DOHH2 (cell line): ENCODE results near the gene PLEKHM3.

Experiments
- H3F3A ChIP-seq: fragments of 200-600 bp; sonication (generic), shearing (Covaris generic); 2 replicates; pipeline ENCODE4 v1.6.0; 2016; ENCODE audit warnings: antibody characterized with exemption, mild to moderate bottlenecking; ENCODE audit not compliant: control insufficient read depth, insufficient read depth
- H3K27ac ChIP-seq: fragments of 200-600 bp; sonication (generic); 2 replicates; pipeline ENCODE4 v1.5.1; 2014; ENCODE audit warnings: low read depth, mild to moderate bottlenecking, low read length, moderate library complexity
- H3K27me3 ChIP-seq: fragments of 200-600 bp; sonication (generic); 2 replicates; pipeline ENCODE4 v1.6.1; 2014; ENCODE audit warnings: mild to moderate bottlenecking, low read length, mixed read lengths; ENCODE audit not compliant: control insufficient read depth
- H3K36me3 ChIP-seq: fragments of 200-600 bp; sonication (generic); 2 replicates; pipeline ENCODE4 v1.6.1; 2014; ENCODE audit warnings: mild to moderate bottlenecking, low read length, moderate library complexity, mixed read lengths; ENCODE audit not compliant: control insufficient read depth
- H3K4me1 ChIP-seq: fragments of 200-600 bp; sonication (generic); 2 replicates; pipeline ENCODE4 v1.6.1; 2014; ENCODE audit warnings: mild to moderate bottlenecking, low read length, mixed read lengths; ENCODE audit not compliant: control insufficient read depth
- H3K4me2 ChIP-seq: fragments of 200-600 bp; sonication (generic); 2 replicates; pipeline ENCODE4 v1.6.0; 2014; ENCODE audit warnings: mild to moderate bottlenecking, low read length, moderate library complexity
- H3K4me3 ChIP-seq: fragments of 200-600 bp; sonication (generic); 2 replicates; pipeline ENCODE4 v1.5.1; 2014; ENCODE audit warnings: mild to moderate bottlenecking, low read length, mixed read lengths
- H3K79me2 ChIP-seq: fragments of 200-600 bp; sonication (generic); 2 replicates; pipeline ENCODE4 v1.6.1; 2014; ENCODE audit warnings: mild to moderate bottlenecking, low read length, mixed read lengths; ENCODE audit not compliant: control insufficient read depth
- H3K9me2 ChIP-seq: fragments of 200-600 bp; sonication (generic); replicated peaks from 2 replicates; pipeline ENCODE4 v1.6.1; 2014; ENCODE audit warnings: mild to moderate bottlenecking, low read length, mixed read lengths; ENCODE audit not compliant: control insufficient read depth
- H3K9me3 ChIP-seq: fragments of 200-600 bp; sonication (generic); 2 replicates; pipeline ENCODE4 v1.6.1; 2014; ENCODE audit warnings: antibody characterized with exemption, low read length, mixed read lengths; ENCODE audit not compliant: control insufficient read depth, insufficient read depth
- H4K20me1 ChIP-seq: fragments of 200-600 bp; sonication (generic); 2 replicates; pipeline ENCODE4 v1.6.0; 2014; ENCODE audit warnings: low read depth, mild to moderate bottlenecking, antibody characterized with exemption, low read length, moderate library complexity; ENCODE audit not compliant: control insufficient read depth, insufficient read depth
- EZH2phosphoT487 ChIP-seq: fragments of 200-600 bp; sonication (generic); IDR thresholded peaks from 2 replicates; pipeline ENCODE4 v1.6.1; 2017; ENCODE audit warnings: borderline replicate concordance, mild to moderate bottlenecking, antibody characterized with exemption, low read length, moderate library complexity, mixed read lengths
- TF ChIP-seq, protein P1 (sequence below): fragments of 200-600 bp; sonication (generic); IDR thresholded peaks from one replicate; pipeline ENCODE4 v1.5.1; 2014; ENCODE audit warnings: antibody characterized with exemption, mild to moderate bottlenecking, low read depth, low read length; ENCODE audit not compliant: poor library complexity, severe bottlenecking

PLEKHM3 gene

DNA sequence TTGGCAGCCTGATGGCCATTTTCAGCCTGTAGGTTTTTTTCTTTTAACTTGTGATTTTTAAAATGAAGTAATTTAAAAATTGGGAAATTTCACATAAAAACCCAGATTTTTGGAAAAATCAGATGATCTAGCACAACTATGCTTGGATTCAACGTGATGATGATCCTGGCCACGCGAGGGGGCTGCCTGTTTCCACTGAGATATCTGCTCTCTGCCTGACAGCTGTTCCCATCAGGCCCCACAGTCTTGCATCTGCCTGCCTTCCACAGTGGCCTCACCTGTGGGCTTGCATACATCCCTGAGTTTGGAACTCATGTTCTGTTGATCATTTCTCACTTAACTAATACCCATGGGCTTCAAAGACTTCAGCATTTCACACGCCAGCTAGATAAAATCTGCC lies 163.5 kb downstream of the PLEKHM3 start:
- Histone ChIP-seq H3K9me2 (no peaks in the 10 kb centered on the region), H3K9me3 (no peaks in the 10 kb centered on the region), H3K27ac (no peak overlapping the region), H3K36me3 (no peaks in the 10 kb centered on the region), H3K4me3 (no peak overlapping the region), H3K27me3 (no peaks in the 10 kb centered on the region), H3K79me2 (no peaks in the 10 kb centered on the region), H3K4me1 (no peaks in the 10 kb centered on the region), H3F3A (no peaks in the 10 kb centered on the region), H3K4me2 (no peak overlapping the region), H4K20me1 (no peaks in the 10 kb centered on the region)
- TF ChIP-seq EZH2phosphoT487 = no peak
- TF ChIP-seq, protein P1, sequence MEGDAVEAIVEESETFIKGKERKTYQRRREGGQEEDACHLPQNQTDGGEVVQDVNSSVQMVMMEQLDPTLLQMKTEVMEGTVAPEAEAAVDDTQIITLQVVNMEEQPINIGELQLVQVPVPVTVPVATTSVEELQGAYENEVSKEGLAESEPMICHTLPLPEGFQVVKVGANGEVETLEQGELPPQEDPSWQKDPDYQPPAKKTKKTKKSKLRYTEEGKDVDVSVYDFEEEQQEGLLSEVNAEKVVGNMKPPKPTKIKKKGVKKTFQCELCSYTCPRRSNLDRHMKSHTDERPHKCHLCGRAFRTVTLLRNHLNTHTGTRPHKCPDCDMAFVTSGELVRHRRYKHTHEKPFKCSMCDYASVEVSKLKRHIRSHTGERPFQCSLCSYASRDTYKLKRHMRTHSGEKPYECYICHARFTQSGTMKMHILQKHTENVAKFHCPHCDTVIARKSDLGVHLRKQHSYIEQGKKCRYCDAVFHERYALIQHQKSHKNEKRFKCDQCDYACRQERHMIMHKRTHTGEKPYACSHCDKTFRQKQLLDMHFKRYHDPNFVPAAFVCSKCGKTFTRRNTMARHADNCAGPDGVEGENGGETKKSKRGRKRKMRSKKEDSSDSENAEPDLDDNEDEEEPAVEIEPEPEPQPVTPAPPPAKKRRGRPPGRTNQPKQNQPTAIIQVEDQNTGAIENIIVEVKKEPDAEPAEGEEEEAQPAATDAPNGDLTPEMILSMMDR = no peak

DNA sequence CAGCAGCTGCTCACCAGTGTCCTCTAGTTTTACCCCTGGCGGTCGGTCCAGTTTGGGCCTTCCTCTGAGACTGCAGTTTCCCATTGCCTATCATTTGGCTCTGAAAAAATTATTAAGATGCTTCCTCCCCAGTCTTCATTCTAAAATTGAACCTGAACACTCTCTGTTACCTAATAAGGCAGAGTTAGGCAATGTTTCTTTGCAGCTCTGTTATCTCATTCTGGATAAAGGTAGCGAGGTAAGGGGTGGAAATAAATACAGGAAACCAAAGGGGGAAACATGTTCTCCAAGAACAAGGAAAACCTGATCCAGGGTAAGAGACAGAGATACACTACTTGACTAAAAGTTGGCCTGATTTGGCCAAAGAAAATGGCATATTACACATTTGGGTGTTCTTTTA lies 164.6 kb downstream of the PLEKHM3 start:
- no peak for TF ChIP-seq EZH2phosphoT487
- TF ChIP-seq, protein P1 = no peak
- H3K27ac ChIP-seq = no peak overlapping the region
- no peaks in the 10 kb centered on the region for H3K9me2 ChIP-seq
- no peaks in the 10 kb centered on the region for H3K27me3 ChIP-seq
- H3K36me3 ChIP-seq = no peaks in the 10 kb centered on the region
- H3K79me2 ChIP-seq = no peaks in the 10 kb centered on the region
- no peaks in the 10 kb centered on the region for H3K9me3 ChIP-seq
- no peak overlapping the region for H3K4me2 ChIP-seq
- no peak overlapping the region for H3K4me3 ChIP-seq
- no peaks in the 10 kb centered on the region for H3F3A ChIP-seq
- no peaks in the 10 kb centered on the region for H4K20me1 ChIP-seq
- H3K4me1 ChIP-seq = no peaks in the 10 kb centered on the region

DNA sequence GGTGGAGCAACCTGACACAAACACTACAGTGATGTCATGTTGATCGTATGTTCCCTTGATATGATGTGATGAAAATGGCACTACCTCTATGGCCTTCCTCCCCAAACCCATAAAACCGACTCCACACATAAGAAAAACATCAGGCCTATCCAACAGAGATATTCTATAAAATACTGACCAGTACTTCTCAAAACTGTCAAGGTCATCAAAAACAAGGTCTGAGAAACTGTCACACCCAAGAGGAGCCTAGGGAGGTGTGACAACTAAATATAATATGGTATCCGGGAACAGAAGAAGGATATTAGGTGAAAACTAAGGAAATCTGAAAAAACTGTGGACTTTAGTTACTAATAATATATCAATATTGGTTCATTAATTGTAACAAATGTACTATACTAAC lies 169.7 kb downstream of the PLEKHM3 start:
- no peak overlapping the region for H3K4me3 ChIP-seq
- H4K20me1 ChIP-seq = no peaks in the 10 kb centered on the region
- no peaks in the 10 kb centered on the region for H3K79me2 ChIP-seq
- no peaks in the 10 kb centered on the region for H3K27me3 ChIP-seq
- H3K4me1 ChIP-seq = no peaks in the 10 kb centered on the region
- H3F3A ChIP-seq = no peaks in the 10 kb centered on the region
- H3K4me2 ChIP-seq = no peak overlapping the region
- no peak overlapping the region for H3K27ac ChIP-seq
- H3K9me2 ChIP-seq = no peaks in the 10 kb centered on the region
- TF ChIP-seq, protein P1 = no peak
- no peak for TF ChIP-seq EZH2phosphoT487
- no peaks in the 10 kb centered on the region for H3K9me3 ChIP-seq
- no peaks in the 10 kb centered on the region for H3K36me3 ChIP-seq
